Bronchial epithelial cell (primary cell): Measurements from ENCODE around the gene WWC2. TPM values are rescaled to one million over a fixed set of nuclear protein-coding genes. Genes with fewer than 3 reads are reported as not detected.
A peak's percentile ranks its signal among the peaks of the same experiment; 100 is the strongest.

ENCODE experiments used
- DNase-seq: peaks from one replicate; pipeline ENCODE4 v3.0.0-alpha.2; 2010; ENCODE audit warnings: low read depth
- FAIRE-seq: peaks from 2 replicates; lab custom pipeline; 2011; peaks lifted over from hg19 to GRCh38; lab: Jason Lieb, UNC
- H3K27me3 ChIP-seq: 2 replicates; pipeline ENCODE4 v1.5.1; 2011; ENCODE audit warnings: low read length; ENCODE audit not compliant: control insufficient read depth, insufficient read depth
- H3K36me3 ChIP-seq: 2 replicates; pipeline ENCODE4 v1.5.1; 2011; ENCODE audit warnings: low read length; ENCODE audit not compliant: control insufficient read depth, insufficient read depth
- H3K4me3 ChIP-seq: 2 replicates; pipeline ENCODE4 v1.5.1; 2011; ENCODE audit warnings: mild to moderate bottlenecking, low read depth, low read length, control low read depth
- CTCF ChIP-seq: IDR thresholded peaks from 2 replicates; pipeline ENCODE4 v1.5.1; 2011; ENCODE audit warnings: mild to moderate bottlenecking, moderate library complexity, low read length, control low read depth, inconsistent platforms; ENCODE audit not compliant: insufficient read depth, severe bottlenecking
- total RNA-seq: library from RNA; depleted of rRNA; stranded (reverse); fragments of >200 nt; gene quantifications from 2 replicates; pipeline ENCODE4 v1.2.1, GENCODE V29; 2014

Gene WWC2
- total RNA-seq, 1 donor from 2014 or later: 13.2 TPM

GRCh38 chr4:183100827-183101226, 1.8 kb downstream of the WWC2 start:
- Histone ChIP-seq H3K4me3 (peak overlapping the region; percentile 77), H3K27me3 (no peaks in the 10 kb centered on the region), H3K36me3 (no peaks in the 10 kb centered on the region)
- DNase-seq: peak; percentile 23
- FAIRE-seq: no peak
- no peak for TF ChIP-seq CTCF

- H3K27me3 ChIP-seq: no peaks in the 10 kb centered on the region
- no peak overlapping the region for H3K4me3 ChIP-seq
- no peaks in the 10 kb centered on the region for H3K36me3 ChIP-seq
- no peak for FAIRE-seq
- peak; percentile 39 for DNase-seq
- no peak for TF ChIP-seq CTCF
Measured at GRCh38 chr4:183101956-183102480, 3.0 kb downstream of the WWC2 start.

- DNase-seq (no peak), FAIRE-seq (no peak)
- Histone ChIP-seq H3K36me3 (no peaks in the 10 kb centered on the region), H3K27me3 (no peaks in the 10 kb centered on the region), H3K4me3 (no peak overlapping the region)
- TF ChIP-seq CTCF: no peak
Measured at GRCh38 chr4:183105092-183105491, 6.0 kb downstream of the WWC2 start.

- FAIRE-seq: no peak
- DNase-seq: no peak
- TF ChIP-seq CTCF: peak; percentile 11
- Histone ChIP-seq H3K27me3 (no peaks in the 10 kb centered on the region), H3K36me3 (no peaks in the 10 kb centered on the region), H3K4me3 (no peak overlapping the region)
Measured at GRCh38 chr4:183106839-183107238, 7.8 kb downstream of the WWC2 start.

- no peaks in the 10 kb centered on the region for H3K36me3 ChIP-seq
- DNase-seq (peak; percentile 80), FAIRE-seq (no peak)
- H3K4me3 ChIP-seq: no peak overlapping the region
- no peak for TF ChIP-seq CTCF
- no peaks in the 10 kb centered on the region for H3K27me3 ChIP-seq
Measured at GRCh38 chr4:183107891-183108459, 8.9 kb downstream of the WWC2 start.

GRCh38 chr4:183110244-183110643, 11.2 kb downstream of the WWC2 start:
- TF ChIP-seq CTCF: no peak
- Histone ChIP-seq H3K36me3 (no peaks in the 10 kb centered on the region), H3K4me3 (no peak overlapping the region), H3K27me3 (no peaks in the 10 kb centered on the region)
- no peak for DNase-seq
- no peak for FAIRE-seq
